GM23338 (cell line): ENCODE results near the gene PTH2. TPM values are rescaled to one million over a fixed set of nuclear protein-coding genes. Genes with fewer than 3 reads are reported as not detected.

Experiments used
- ATAC-seq: fragments of 200-7000 bp; cut with Tn5 transposase; 3 replicates; pipeline ENCODE4 v1.9.1; 2020
- DNase-seq: peaks from one replicate; pipeline ENCODE4 v3.0.0-alpha.2; 2015; ENCODE audit warnings: low spot score
- H2AFZ ChIP-seq: fragments of 200-600 bp; sonication (generic); 2 replicates; pipeline ENCODE4 v1.8.0; 2016; ENCODE audit warnings: antibody characterized with exemption, mild to moderate bottlenecking, moderate library complexity
- H3F3A ChIP-seq: fragments of 200-600 bp; sonication (generic); replicated peaks from 2 replicates; pipeline ENCODE4 v1.8.0; 2017; ENCODE audit warnings: antibody characterized with exemption, mixed run types, low read depth
- H3K27ac ChIP-seq: fragments of 200-600 bp; sonication (generic); 2 replicates; pipeline ENCODE4 v1.6.1; 2016; ENCODE audit warnings: low read depth
- H3K27me3 ChIP-seq: fragments of 200-600 bp; sonication (generic); 2 replicates; pipeline ENCODE4 v1.8.0; 2016; ENCODE audit warnings: mild to moderate bottlenecking, mixed run types, moderate library complexity; ENCODE audit not compliant: insufficient read depth
- H3K36me3 ChIP-seq: fragments of 200-600 bp; sonication (generic); 2 replicates; pipeline ENCODE4 v1.8.0; 2016; ENCODE audit warnings: mild to moderate bottlenecking; ENCODE audit not compliant: insufficient read depth
- H3K4me1 ChIP-seq: fragments of 200-600 bp; sonication (generic); 2 replicates; pipeline ENCODE4 v1.8.0; 2016; ENCODE audit warnings: mild to moderate bottlenecking, moderate library complexity; ENCODE audit not compliant: insufficient read depth
- H3K4me2 ChIP-seq: fragments of 200-600 bp; sonication (generic); 2 replicates; pipeline ENCODE4 v1.7.1; 2017; ENCODE audit warnings: mixed run types
- H3K4me3 ChIP-seq: fragments of 200-600 bp; sonication (generic); 2 replicates; pipeline ENCODE4 v1.6.1; 2016; ENCODE audit warnings: mixed run types
- H3K79me2 ChIP-seq: fragments of 200-600 bp; sonication (generic); replicated peaks from 2 replicates; pipeline ENCODE4 v1.8.0; 2017; ENCODE audit warnings: mild to moderate bottlenecking; ENCODE audit not compliant: insufficient read depth
- H3K9me2 ChIP-seq: fragments of 200-600 bp; sonication (generic); 2 replicates; pipeline ENCODE4 v1.8.0; 2017; ENCODE audit not compliant: insufficient read depth
- H4K20me1 ChIP-seq: fragments of 200-600 bp; sonication (generic); replicated peaks from 2 replicates; pipeline ENCODE4 v1.8.0; 2017; ENCODE audit warnings: mild to moderate bottlenecking; ENCODE audit not compliant: insufficient read depth
- H3K27ac Mint-ChIP-seq: 2 replicates; pipeline ENCODE4 v1.8.0; 2020; ENCODE audit warnings: inconsistent platforms, mild to moderate bottlenecking, moderate library complexity, mixed read lengths
- H3K27me3 Mint-ChIP-seq: 3 replicates; pipeline ENCODE4 v1.8.0; 2022; ENCODE audit warnings: low read depth, mild to moderate bottlenecking, moderate library complexity, mixed read lengths, inconsistent platforms; ENCODE audit not compliant: insufficient read depth, poor library complexity
- H3K36me3 Mint-ChIP-seq: 3 replicates; pipeline ENCODE4 v1.8.0; 2021; ENCODE audit warnings: low read depth, mild to moderate bottlenecking, inconsistent platforms, moderate library complexity, mixed read lengths
- H3K4me1 Mint-ChIP-seq: 3 replicates; pipeline ENCODE4 v1.8.0; 2020; ENCODE audit warnings: mild to moderate bottlenecking, inconsistent platforms, mixed read lengths
- H3K4me3 Mint-ChIP-seq: 3 replicates; pipeline ENCODE4 v1.8.0; 2021; ENCODE audit warnings: moderate library complexity, mild to moderate bottlenecking, inconsistent platforms, mixed read lengths
- H3K9me3 Mint-ChIP-seq: 3 replicates; pipeline ENCODE4 v1.8.0; 2020; ENCODE audit warnings: moderate library complexity, mild to moderate bottlenecking, inconsistent platforms, mixed read lengths
- CREB1 ChIP-seq: fragments of 250-450 bp; sonication (Bioruptor Pico); IDR thresholded peaks from 2 replicates; pipeline ENCODE4 v1.5.0; 2020; ENCODE audit warnings: low read depth, mild to moderate bottlenecking, moderate library complexity
- CTCF ChIP-seq, 2 experiments: fragments of 200-600 bp in 1 of 2; sonication (generic) in 1 of 2; conservative IDR thresholded peaks; 2 replicates each; pipeline versions ENCODE4 v1.5.1 to v1.6.1; 2016 to 2017; ENCODE audit warnings: antibody characterized with exemption in 2 of 2, low read depth in 2 of 2, mild to moderate bottlenecking in 2 of 2, moderate library complexity in 1 of 2
- ETS1 ChIP-seq: IDR thresholded peaks from 2 replicates; pipeline ENCODE4 v1.6.1; 2016; ENCODE audit warnings: antibody characterized with exemption
- EZH2phosphoT487 ChIP-seq: fragments of 200-600 bp; sonication (generic); IDR thresholded peaks from one replicate; pipeline ENCODE4 v1.8.1; 2018; ENCODE audit warnings: antibody characterized with exemption; ENCODE audit not compliant: unreplicated experiment
- NANOG ChIP-seq: IDR thresholded peaks from 2 replicates; pipeline ENCODE4 v1.6.1; 2016; ENCODE audit warnings: antibody characterized with exemption, borderline replicate concordance
- POLR2AphosphoS5 ChIP-seq: IDR thresholded peaks from 2 replicates; pipeline ENCODE4 v1.6.1; 2016; ENCODE audit warnings: antibody characterized with exemption, low read depth
- REST ChIP-seq: IDR thresholded peaks from one replicate; pipeline ENCODE4 v1.6.1; 2018; ENCODE audit warnings: antibody characterized with exemption; ENCODE audit not compliant: unreplicated experiment
- STAT1 ChIP-seq: IDR thresholded peaks from one replicate; pipeline ENCODE4 v1.6.1; 2016; ENCODE audit warnings: antibody characterized with exemption; ENCODE audit not compliant: unreplicated experiment
- ZNF114 ChIP-seq: fragments of 250-450 bp; sonication (Bioruptor Pico); IDR thresholded peaks from 2 replicates; pipeline ENCODE4 v1.5.0; 2020; ENCODE audit warnings: mild to moderate bottlenecking, moderate library complexity
- ZNF331 ChIP-seq: fragments of 250-450 bp; sonication (Bioruptor Pico); IDR thresholded peaks from 2 replicates; pipeline ENCODE4 v1.5.0; 2020; ENCODE audit warnings: low read depth, mild to moderate bottlenecking, moderate library complexity
- polyA plus RNA-seq: library from polyadenylated mRNA; unstranded; fragments of >200 nt; fragmentation: Nextera tagmentation; extraction: Ambion mirVana; gene quantifications from 2 replicates; pipeline ENCODE4 v1.2.1, GENCODE V29; 2016
- total RNA-seq: library from RNA; depleted of rRNA; stranded (reverse); fragments of >200 nt; shearing (Covaris generic); gene quantifications from 2 replicates; pipeline ENCODE4 v1.2.3, GENCODE V29; 2014

Gene PTH2
- total and polyA plus RNA-seq, 2 experiments from 2014 or later = 1.6 TPM; not detected in 1

GRCh38 chr19:49459388-49459787, 36.1 kb upstream of the PTH2 start (continued):
- TF ChIP-seq REST (no peak), ZNF331 (no peak), POLR2AphosphoS5 (no peak), NANOG (no peak), STAT1 (no peak), ETS1 (no peak), ZNF114 (CRISPR knock-in tag) (no peak)

- Mint-ChIP-seq H3K36me3 (peaks cover 35% of the 10 kb centered on the region), H3K27me3 (peaks cover 4% of the 10 kb centered on the region), H3K4me3 (no peak overlapping the region), H3K9me3 (no peaks in the 10 kb centered on the region), H3K27ac (no peak overlapping the region), H3K4me1 (no peaks in the 10 kb centered on the region)
- Histone ChIP-seq H3K4me3 (no peak overlapping the region), H3K4me1 (peaks cover 4% of the 10 kb centered on the region; the same call in 1 of the 2 replicates), H3K27me3 (no peaks in the 10 kb centered on the region), H3K36me3 (no peaks in the 10 kb centered on the region), H2AFZ (no peak overlapping the region), H3K9me2 (no peaks in the 10 kb centered on the region), H4K20me1 (no peaks in the 10 kb centered on the region), H3K79me2 (peaks cover 19% of the 10 kb centered on the region), H3K4me2 (no peak overlapping the region), H3K27ac (no peak overlapping the region), H3F3A (0 out of 2 replicates have a peak, but pooled peaks cover 2% of the 10 kb centered on the region)
- ATAC-seq = no peak
- no peak for DNase-seq
- TF ChIP-seq CTCF (conservative IDR thresholded peaks at IDR 0.05; ENCODE audit: low read depth in 2 of 2) (no peak), POLR2AphosphoS5 (no peak), REST (no peak), CREB1 (CRISPR knock-in tag) (no peak), EZH2phosphoT487 (no peak)
Observed at GRCh38 chr19:49458567-49458903, 35.3 kb upstream of the PTH2 start.
